ENCODE results near the gene NDC80. TPM values are rescaled to one million over a fixed set of nuclear protein-coding genes. Genes with fewer than 3 reads are reported as not detected.

NDC80 gene
- polyA plus RNA-seq, 1 donor (not counting 4 experiments of a cell fraction or from before 2014, with no cell fraction given), result 11.5 TPM

GRCh38 chr18:2536063-2536462 lies 35.3 kb upstream of the NDC80 start:
- no peaks in the 10 kb centered on the region for H3K79me2 ChIP-seq (ENCODE audit: control insufficient read depth, insufficient read depth, low read length)
- DNase-seq (ENCODE audit: low read depth, low spot score), result no peak
- no peaks in the 10 kb centered on the region for H3K9me1 ChIP-seq (ENCODE audit: control insufficient read depth, extremely low read depth, insufficient read depth, low read length)
- no peak overlapping the region for H3K4me3 ChIP-seq (ENCODE audit: control insufficient read depth in 2 of 3, extremely low read depth in 1 of 3, insufficient read depth in 2 of 3, low read depth in 1 of 3, low read length in 3 of 3)
- no peak overlapping the region for H3K9ac ChIP-seq (ENCODE audit: control insufficient read depth, extremely low read depth, insufficient read depth, low read length)
- TF ChIP-seq EZH2 (IDR thresholded peaks at IDR 0.05; ENCODE audit: low read length), result no peak
- TF ChIP-seq, protein P1, sequence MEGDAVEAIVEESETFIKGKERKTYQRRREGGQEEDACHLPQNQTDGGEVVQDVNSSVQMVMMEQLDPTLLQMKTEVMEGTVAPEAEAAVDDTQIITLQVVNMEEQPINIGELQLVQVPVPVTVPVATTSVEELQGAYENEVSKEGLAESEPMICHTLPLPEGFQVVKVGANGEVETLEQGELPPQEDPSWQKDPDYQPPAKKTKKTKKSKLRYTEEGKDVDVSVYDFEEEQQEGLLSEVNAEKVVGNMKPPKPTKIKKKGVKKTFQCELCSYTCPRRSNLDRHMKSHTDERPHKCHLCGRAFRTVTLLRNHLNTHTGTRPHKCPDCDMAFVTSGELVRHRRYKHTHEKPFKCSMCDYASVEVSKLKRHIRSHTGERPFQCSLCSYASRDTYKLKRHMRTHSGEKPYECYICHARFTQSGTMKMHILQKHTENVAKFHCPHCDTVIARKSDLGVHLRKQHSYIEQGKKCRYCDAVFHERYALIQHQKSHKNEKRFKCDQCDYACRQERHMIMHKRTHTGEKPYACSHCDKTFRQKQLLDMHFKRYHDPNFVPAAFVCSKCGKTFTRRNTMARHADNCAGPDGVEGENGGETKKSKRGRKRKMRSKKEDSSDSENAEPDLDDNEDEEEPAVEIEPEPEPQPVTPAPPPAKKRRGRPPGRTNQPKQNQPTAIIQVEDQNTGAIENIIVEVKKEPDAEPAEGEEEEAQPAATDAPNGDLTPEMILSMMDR (optimal IDR thresholded peaks at IDR 0.05 in 1 of 3, IDR thresholded peaks at IDR 0.05 in 1 of 3, conservative IDR thresholded peaks at IDR 0.05 in 1 of 3; ENCODE audit: extremely low read depth in 1 of 3, insufficient read depth in 2 of 3, low read length in 3 of 3), result no peak
- H4K20me1 ChIP-seq (ENCODE audit: control insufficient read depth, extremely low read depth, insufficient read depth, low read length), result no peaks in the 10 kb centered on the region
- H3K27ac ChIP-seq (ENCODE audit: control insufficient read depth, insufficient read depth, low read length), result no peak overlapping the region
- peaks cover 0 to 2% of the 10 kb centered on the region in 2 experiments for H3K36me3 ChIP-seq (ENCODE audit: control insufficient read depth in 2 of 2, extremely low read depth in 1 of 2, insufficient read depth in 2 of 2, low read length in 2 of 2)
- no peak overlapping the region for H3K4me2 ChIP-seq (ENCODE audit: control insufficient read depth, extremely low read depth, insufficient read depth, low read depth, low read length)
- no peaks in the 10 kb centered on the region for H3K9me3 ChIP-seq (ENCODE audit: control insufficient read depth, low read depth, low read length)
- dilution Hi-C loops (cut with MboI; ENCODE audit: extremely low pct_ligation_motif_present, low sequenced_read_pairs), result no loop called here
- no peak for FAIRE-seq
- no peaks in the 10 kb centered on the region for H3K4me1 ChIP-seq (ENCODE audit: control insufficient read depth, extremely low read depth, insufficient read depth, low read length)
- H3K27me3 ChIP-seq (ENCODE audit: control insufficient read depth, extremely low read depth, insufficient read depth, low read length), result no peaks in the 10 kb centered on the region
- no peak overlapping the region for H2AFZ ChIP-seq (ENCODE audit: control insufficient read depth, low read length)

DNA sequence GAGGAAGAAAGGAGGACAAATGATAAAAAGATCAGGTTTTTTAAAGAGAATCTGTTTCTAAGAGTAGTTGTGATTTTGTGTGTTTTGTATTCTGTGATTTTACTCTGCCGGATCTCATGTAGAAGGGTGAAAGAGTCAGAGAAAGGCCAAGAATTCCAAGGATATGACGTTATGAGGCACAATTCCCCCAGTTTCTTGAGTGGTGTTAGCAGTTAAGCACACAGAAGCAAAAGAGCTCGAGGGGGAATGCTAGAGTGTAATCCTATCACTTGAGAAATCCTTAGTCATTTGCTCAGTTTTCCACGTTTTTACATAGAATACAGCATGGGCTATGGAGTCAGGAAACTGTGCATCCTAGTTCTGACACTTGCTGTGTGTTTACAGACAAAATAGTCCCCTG lies 34.9 kb upstream of the NDC80 start:
- no peak for FAIRE-seq
- H3K9me3 ChIP-seq (ENCODE audit: control insufficient read depth, low read depth, low read length), result no peaks in the 10 kb centered on the region
- dilution Hi-C loops (cut with MboI; ENCODE audit: extremely low pct_ligation_motif_present, low sequenced_read_pairs), result no loop called here

More for the DNA sequence above, 34.9 kb upstream of the NDC80 start:
- Histone ChIP-seq H3K27ac (ENCODE audit: control insufficient read depth, insufficient read depth, low read length) (no peak overlapping the region), H2AFZ (ENCODE audit: control insufficient read depth, low read length) (no peak overlapping the region), H3K9ac (ENCODE audit: control insufficient read depth, extremely low read depth, insufficient read depth, low read length) (no peak overlapping the region), H3K4me3 (ENCODE audit: control insufficient read depth in 2 of 3, extremely low read depth in 1 of 3, insufficient read depth in 2 of 3, low read depth in 1 of 3, low read length in 3 of 3) (no peak overlapping the region), H3K79me2 (ENCODE audit: control insufficient read depth, insufficient read depth, low read length) (no peaks in the 10 kb centered on the region), H3K4me2 (ENCODE audit: control insufficient read depth, extremely low read depth, insufficient read depth, low read depth, low read length) (no peak overlapping the region), H3K36me3 (ENCODE audit: control insufficient read depth in 2 of 2, extremely low read depth in 1 of 2, insufficient read depth in 2 of 2, low read length in 2 of 2) (peaks cover 0 to 2% of the 10 kb centered on the region in 2 experiments), H3K9me1 (ENCODE audit: control insufficient read depth, extremely low read depth, insufficient read depth, low read length) (no peaks in the 10 kb centered on the region), H4K20me1 (ENCODE audit: control insufficient read depth, extremely low read depth, insufficient read depth, low read length) (no peaks in the 10 kb centered on the region), H3K4me1 (ENCODE audit: control insufficient read depth, extremely low read depth, insufficient read depth, low read length) (no peaks in the 10 kb centered on the region), H3K27me3 (ENCODE audit: control insufficient read depth, extremely low read depth, insufficient read depth, low read length) (no peaks in the 10 kb centered on the region)
- DNase-seq (ENCODE audit: low read depth, low spot score), result no peak
- TF ChIP-seq, protein P1 (optimal IDR thresholded peaks at IDR 0.05 in 1 of 3, IDR thresholded peaks at IDR 0.05 in 1 of 3, conservative IDR thresholded peaks at IDR 0.05 in 1 of 3; ENCODE audit: extremely low read depth in 1 of 3, insufficient read depth in 2 of 3, low read length in 3 of 3), result no peak
- TF ChIP-seq EZH2 (IDR thresholded peaks at IDR 0.05; ENCODE audit: low read length), result no peak

Data from keratinocyte (primary cell).